Natural killer cell (primary cell): ENCODE measurements around the gene SFXN2. TPM values are rescaled to one million over a fixed set of nuclear protein-coding genes. Genes with fewer than 3 reads are reported as not detected.

Source experiments
- ATAC-seq, 3 donors: fragments of 150-1000 bp in 2 of 3; fragments of 200-7000 bp in 1 of 3; cut with Tn5 transposase; 1 replicate in 1 of 3; 2 replicates in 2 of 3; pipeline ENCODE4 v1.10.0; 2021; ENCODE audit warnings: mild to moderate bottlenecking in 2 of 3, moderate library complexity in 2 of 3
- DNase-seq, 2 donors: peaks; one replicate each; pipeline versions ENCODE4 v3.0.0 to v3.0.0-alpha.2; 2013 to 2021; ENCODE audit warnings: mixed read lengths in 1 of 2
- H3K27ac ChIP-seq: one replicate; pipeline ENCODE4 v1.5.1; 2013; ENCODE audit warnings: mild to moderate bottlenecking, low read length
- H3K27me3 ChIP-seq: one replicate; pipeline ENCODE4 v1.6.1; 2013; ENCODE audit warnings: low read length; ENCODE audit not compliant: control insufficient read depth, insufficient read depth
- H3K36me3 ChIP-seq: one replicate; pipeline ENCODE4 v1.6.1; 2013; ENCODE audit warnings: low read length; ENCODE audit not compliant: control insufficient read depth, insufficient read depth
- H3K4me1 ChIP-seq: one replicate; pipeline ENCODE4 v1.6.1; 2013; ENCODE audit warnings: low read length; ENCODE audit not compliant: control insufficient read depth, insufficient read depth
- H3K4me3 ChIP-seq: one replicate; pipeline ENCODE4 v1.5.1; 2013; ENCODE audit warnings: low read length
- H3K9me3 ChIP-seq: one replicate; pipeline ENCODE4 v1.6.1; 2013; ENCODE audit warnings: low read length; ENCODE audit not compliant: control insufficient read depth, insufficient read depth
- H3K27ac Mint-ChIP-seq, 2 donors: one replicate each; pipeline ENCODE4 v1.8.0; 2022; ENCODE audit warnings: mild to moderate bottlenecking in 2 of 2, mixed read lengths in 2 of 2, moderate library complexity in 1 of 2
- H3K27me3 Mint-ChIP-seq, 2 donors: one replicate each; pipeline ENCODE4 v1.8.0; 2022; ENCODE audit warnings: low read depth in 2 of 2, mixed read lengths in 2 of 2
- H3K36me3 Mint-ChIP-seq: one replicate; pipeline ENCODE4 v1.8.0; 2022; ENCODE audit warnings: mixed read lengths
- H3K4me1 Mint-ChIP-seq, 2 donors: one replicate each; pipeline ENCODE4 v1.8.0; 2022; ENCODE audit warnings: mixed read lengths in 2 of 2
- H3K4me3 Mint-ChIP-seq: one replicate; pipeline ENCODE4 v1.8.0; 2022; ENCODE audit warnings: mild to moderate bottlenecking, moderate library complexity, mixed read lengths
- H3K9me3 Mint-ChIP-seq, 2 donors: one replicate each; pipeline ENCODE4 v1.8.0; 2022; ENCODE audit warnings: mixed read lengths in 2 of 2
- CTCF ChIP-seq: fragments of 200-600 bp; IDR thresholded peaks from one replicate; pipeline ENCODE4 v1.8.0; 2022; ENCODE audit warnings: antibody characterized with exemption
- WGBS: methylation state at CpG from one replicate; pipeline ENCODE4 v1.1.7; 2013; ENCODE audit warnings: missing lambda C conversion rate; ENCODE audit not compliant: insufficient coverage; 5-methylcytosine and 5-hydroxymethylcytosine counted together
- intact Hi-C: fragments of 100-400 bp; cut with micrococcal nuclease; formaldehyde crosslinking; loops from one replicate; pipeline ENCODE4 v1.14.2; 2022
- total RNA-seq, 4 donors: library from RNA; stranded (reverse); fragments of 120-200 nt in 1 of 4; gene quantifications; one replicate each; pipeline versions ENCODE4 v1.2.3 to v1.2.4, GENCODE V29; 2013 to 2022

SFXN2 gene
- total RNA-seq, 3 donors from 2014 or later (not counting 1 experiment from before 2014, with no cell fraction given) = 4.8 to 8.0 (median 5.1) TPM

GRCh38 chr10:102785818-102786217 lies 71.4 kb downstream of the SFXN2 start:
- no peak overlapping the region for H3K4me3 ChIP-seq
- peaks cover 32% of the 10 kb centered on the region for H3K4me1 ChIP-seq
- TF ChIP-seq CTCF = no peak
- Mint-ChIP-seq H3K4me3 (no peak overlapping the region), H3K4me1 (peaks cover 59 to 60% of the 10 kb centered on the region in 2 donors), H3K27me3 (no peaks in the 10 kb centered on the region), H3K27ac (peak overlapping the region; percentile 39 to 76), H3K36me3 (no peaks in the 10 kb centered on the region), H3K9me3 (no peaks in the 10 kb centered on the region)
- intact Hi-C loops = no loop called here
- no peaks in the 10 kb centered on the region for H3K27me3 ChIP-seq
- ATAC-seq (peak in 1 of 3 donors; percentile 26), DNase-seq (no peak)
- no peak overlapping the region for H3K27ac ChIP-seq
- WGBS = 65% methylated on average over 2 of the region's 2 CpGs
- H3K9me3 ChIP-seq = no peaks in the 10 kb centered on the region
- no peaks in the 10 kb centered on the region for H3K36me3 ChIP-seq

GRCh38 chr10:102791754-102792395 lies 77.4 kb downstream of the SFXN2 start:
- no peaks in the 10 kb centered on the region for H3K36me3 Mint-ChIP-seq
- H3K4me3 Mint-ChIP-seq = no peak overlapping the region
- H3K27me3 Mint-ChIP-seq = no peaks in the 10 kb centered on the region
- H3K9me3 Mint-ChIP-seq = no peaks in the 10 kb centered on the region
- 95% methylated on average over 8 of the region's 8 CpGs for WGBS
- H3K4me1 ChIP-seq = peaks cover 26% of the 10 kb centered on the region
- no peak for DNase-seq
- no peaks in the 10 kb centered on the region for H3K27me3 ChIP-seq
- TF ChIP-seq CTCF = no peak
- peak overlapping the region in 1 of 2 donors; percentile 17 for H3K27ac Mint-ChIP-seq
- H3K27ac ChIP-seq = no peak overlapping the region
- H3K36me3 ChIP-seq = peaks cover 5% of the 10 kb centered on the region
- intact Hi-C loops = no loop called here
- H3K9me3 ChIP-seq = no peaks in the 10 kb centered on the region
- peaks cover 47 to 58% of the 10 kb centered on the region in 2 donors for H3K4me1 Mint-ChIP-seq
- H3K4me3 ChIP-seq = no peak overlapping the region
- ATAC-seq = no peak

Other genes starting within 250 kb of the SFXN2 start
- 100 to 1,000 TPM; 101 to 129 (median 110) TPM for gene ACTR1A, start 211.9 kb upstream of the SFXN2 start, total RNA-seq
- 10 to 100 TPM in 2 of 3 donors, 1 to 10 TPM in 1; 8.2 to 13.0 (median 11.5) TPM for gene SUFU, start 210.7 kb upstream of the SFXN2 start, total RNA-seq
- 10 to 100 TPM; 81.9 to 87.8 (median 86.2) TPM for gene TRIM8, start 70.2 kb upstream of the SFXN2 start, total RNA-seq
- gene ARL3, start 239 bp upstream of the SFXN2 start, total RNA-seq = 1 to 10 TPM; 1.4 to 1.7 (median 1.5) TPM
- gene WBP1L, start 29.3 kb downstream of the SFXN2 start, total RNA-seq = 10 to 100 TPM; 34.6 to 48.4 (median 47.9) TPM
- gene CYP17A1, start 122.8 kb downstream of the SFXN2 start, total RNA-seq = not detected
- 10 to 100 TPM in 2 of 3 donors, 1 to 10 TPM in 1; 9.7 to 18.9 (median 15.4) TPM for gene BORCS7, start 139.6 kb downstream of the SFXN2 start, total RNA-seq
- gene AS3MT, start 154.8 kb downstream of the SFXN2 start, total RNA-seq = under 1 TPM in 2 of 3 donors, not detected in 1; 0.48 to 0.75 TPM
- 10 to 100 TPM in 2 of 3 donors, 1 to 10 TPM in 1; 8.6 to 18.0 (median 16.7) TPM for gene CNNM2, start 203.7 kb downstream of the SFXN2 start, total RNA-seq